Neural crest cell (in vitro differentiated cells): Measurements from ENCODE around the gene SCO1. TPM values are rescaled to one million over a fixed set of nuclear protein-coding genes. Genes with fewer than 3 reads are reported as not detected.

Experiments used
- DNase-seq: peaks from one replicate; pipeline ENCODE4 v3.0.0; 2021; ENCODE audit warnings: low read depth, mixed read lengths, low spot score
- H3K27ac Mint-ChIP-seq: one replicate; pipeline ENCODE4 v1.8.0; 2021; ENCODE audit warnings: mild to moderate bottlenecking, mixed read lengths; ENCODE audit not compliant: unreplicated experiment
- H3K27me3 Mint-ChIP-seq: 2 replicates; pipeline ENCODE4 v1.8.0; 2021; ENCODE audit warnings: low read depth, mild to moderate bottlenecking, mixed read lengths
- H3K36me3 Mint-ChIP-seq: 2 replicates; pipeline ENCODE4 v1.8.0; 2021; ENCODE audit warnings: low read depth, mild to moderate bottlenecking, mixed read lengths
- H3K4me1 Mint-ChIP-seq: 2 replicates; pipeline ENCODE4 v1.8.0; 2021; ENCODE audit warnings: mixed read lengths
- H3K4me3 Mint-ChIP-seq: one replicate; pipeline ENCODE4 v1.8.0; 2021; ENCODE audit warnings: mild to moderate bottlenecking, mixed read lengths
- H3K9me3 Mint-ChIP-seq: 2 replicates; pipeline ENCODE4 v1.8.0; 2021; ENCODE audit warnings: mixed read lengths
- CTCF ChIP-seq: fragments of 200-600 bp; sonication (generic); conservative IDR thresholded peaks from 2 replicates; pipeline ENCODE4 v1.5.0; 2021; ENCODE audit warnings: antibody characterized with exemption, mild to moderate bottlenecking
- total RNA-seq: library from RNA; stranded (reverse); gene quantifications from 2 replicates; pipeline ENCODE4 v1.2.1, GENCODE V29; 2021

The SCO1 gene
- total RNA-seq, 1 donor from 2014 or later = 36.2 TPM

GRCh38 chr17:10652984-10653659 is 44.2 kb downstream of the SCO1 start:
- Mint-ChIP-seq H3K4me1 (no peaks in the 10 kb centered on the region), H3K36me3 (no peaks in the 10 kb centered on the region), H3K4me3 (no peak overlapping the region), H3K9me3 (no peaks in the 10 kb centered on the region), H3K27ac (no peak overlapping the region), H3K27me3 (no peaks in the 10 kb centered on the region)
- TF ChIP-seq CTCF = no peak
- no peak for DNase-seq

GRCh38 chr17:10651927-10652326 is 45.4 kb downstream of the SCO1 start:
- TF ChIP-seq CTCF = no peak
- Mint-ChIP-seq H3K36me3 (no peaks in the 10 kb centered on the region), H3K4me1 (no peaks in the 10 kb centered on the region)

GRCh38 chr17:10649602-10650001 is 47.7 kb downstream of the SCO1 start:
- no peak for DNase-seq
- no peak for TF ChIP-seq CTCF
- H3K27ac Mint-ChIP-seq = no peak overlapping the region
- H3K4me1 Mint-ChIP-seq = no peaks in the 10 kb centered on the region
- no peaks in the 10 kb centered on the region for H3K27me3 Mint-ChIP-seq
- H3K4me3 Mint-ChIP-seq = no peak overlapping the region
- no peaks in the 10 kb centered on the region for H3K9me3 Mint-ChIP-seq
- H3K36me3 Mint-ChIP-seq = no peaks in the 10 kb centered on the region

More at GRCh38 chr17:10651927-10652326, 45.4 kb downstream of the SCO1 start:
- Mint-ChIP-seq H3K9me3 (no peaks in the 10 kb centered on the region), H3K27me3 (no peaks in the 10 kb centered on the region), H3K4me3 (no peak overlapping the region), H3K27ac (no peak overlapping the region)
- DNase-seq = no peak

GRCh38 chr17:10648956-10649355 is 48.4 kb downstream of the SCO1 start:
- Mint-ChIP-seq H3K36me3 (no peaks in the 10 kb centered on the region), H3K4me3 (no peak overlapping the region), H3K27ac (peak overlapping the region; percentile 52)

GRCh38 chr17:10648381-10648780 is 49.0 kb downstream of the SCO1 start:
- Mint-ChIP-seq H3K27ac (peak overlapping the region; percentile 24), H3K9me3 (no peaks in the 10 kb centered on the region), H3K4me1 (no peaks in the 10 kb centered on the region), H3K27me3 (no peaks in the 10 kb centered on the region), H3K36me3 (no peaks in the 10 kb centered on the region), H3K4me3 (no peak overlapping the region)
- DNase-seq = no peak
- TF ChIP-seq CTCF = no peak

More at GRCh38 chr17:10648956-10649355, 48.4 kb downstream of the SCO1 start:
- DNase-seq = no peak
- no peak for TF ChIP-seq CTCF
- H3K4me1 Mint-ChIP-seq = no peaks in the 10 kb centered on the region
- no peaks in the 10 kb centered on the region for H3K27me3 Mint-ChIP-seq
- no peaks in the 10 kb centered on the region for H3K9me3 Mint-ChIP-seq
